ENCODE measurements around the gene FGF1.

The FGF1 gene

DNA sequence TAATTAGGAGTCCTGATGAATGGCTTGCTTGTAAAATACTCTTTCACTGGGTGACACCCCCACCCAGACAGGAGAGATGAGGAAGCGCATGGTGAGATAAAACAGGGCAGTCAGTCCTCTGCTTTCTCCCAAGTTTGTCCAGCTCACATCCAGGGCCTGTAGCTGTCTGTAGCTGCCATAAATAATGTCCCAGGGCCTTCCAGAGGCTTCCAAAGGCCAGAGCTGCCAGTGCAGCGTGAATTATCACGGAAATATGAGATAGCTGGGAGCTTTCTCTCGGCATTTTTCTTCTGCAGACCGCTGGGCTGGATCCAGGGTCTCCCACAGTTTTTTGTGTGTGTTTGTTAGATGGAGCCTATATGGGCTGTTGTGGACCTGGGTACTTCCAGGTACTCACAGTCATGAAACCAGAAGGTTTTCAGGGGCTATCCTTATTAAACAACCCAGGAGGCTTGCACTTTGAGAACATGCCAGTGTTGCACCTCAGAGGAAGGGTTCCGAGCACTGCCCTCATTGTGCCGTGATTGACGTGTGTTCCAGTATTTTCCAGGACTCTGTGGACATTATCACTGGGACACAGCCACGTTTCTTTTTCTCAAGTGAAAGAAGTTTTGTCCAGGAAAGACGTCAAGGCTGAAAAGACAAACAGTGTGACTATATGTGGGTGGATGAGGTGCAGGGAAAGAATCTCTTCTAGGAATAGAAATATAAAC is 117.5 kb downstream of the FGF1 start:
- no peak for DNase-seq

DNA sequence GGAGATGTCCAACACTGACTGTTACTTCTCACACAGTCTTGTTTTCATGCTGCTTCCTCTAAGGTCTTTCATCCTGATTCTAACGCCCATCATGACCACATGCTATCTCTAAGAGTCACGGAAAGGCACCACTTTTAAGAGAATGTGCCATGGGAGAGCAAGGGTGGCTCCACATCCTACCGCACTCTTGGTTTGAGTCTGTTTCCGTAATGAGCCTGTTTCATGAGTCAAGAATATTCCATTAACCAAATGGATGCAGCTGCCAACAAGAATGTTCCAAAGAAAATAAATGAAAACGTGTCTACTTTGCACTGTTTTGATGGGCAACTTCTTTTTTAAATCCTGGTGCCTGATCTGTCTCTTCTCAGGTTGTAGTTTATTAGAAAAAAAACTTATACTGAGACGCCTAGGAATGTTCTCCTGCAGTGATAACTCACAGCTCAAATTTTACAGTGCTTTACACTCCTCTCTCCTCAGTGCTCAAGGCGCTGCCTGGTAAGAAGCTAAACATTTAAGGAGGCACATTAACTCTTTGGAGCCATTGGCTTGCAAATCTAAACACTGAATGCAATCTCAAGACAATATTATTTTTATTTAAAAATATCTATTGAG is 124.3 kb downstream of the FGF1 start:
- no peak for DNase-seq

DNA sequence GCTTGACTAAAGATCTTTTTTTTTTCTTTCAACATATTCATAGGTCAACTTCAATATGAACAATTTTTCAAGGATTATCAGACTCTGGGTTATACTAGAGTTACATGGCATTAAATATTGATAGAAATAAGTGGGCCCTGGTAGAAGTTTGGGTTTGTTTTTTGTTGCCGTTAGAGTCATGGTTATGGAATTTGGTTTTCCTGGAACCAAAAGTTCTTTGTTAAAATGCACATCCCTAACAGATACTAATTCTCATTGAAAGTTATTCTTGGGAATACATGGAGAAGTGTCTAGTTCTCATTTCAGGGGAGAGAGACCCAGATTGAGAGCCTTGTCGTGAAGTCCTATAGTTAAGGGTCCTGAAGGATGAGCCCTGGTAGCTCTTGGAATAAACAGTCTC is 124.9 kb downstream of the FGF1 start:
- DNase-seq, result no peak

DNA sequence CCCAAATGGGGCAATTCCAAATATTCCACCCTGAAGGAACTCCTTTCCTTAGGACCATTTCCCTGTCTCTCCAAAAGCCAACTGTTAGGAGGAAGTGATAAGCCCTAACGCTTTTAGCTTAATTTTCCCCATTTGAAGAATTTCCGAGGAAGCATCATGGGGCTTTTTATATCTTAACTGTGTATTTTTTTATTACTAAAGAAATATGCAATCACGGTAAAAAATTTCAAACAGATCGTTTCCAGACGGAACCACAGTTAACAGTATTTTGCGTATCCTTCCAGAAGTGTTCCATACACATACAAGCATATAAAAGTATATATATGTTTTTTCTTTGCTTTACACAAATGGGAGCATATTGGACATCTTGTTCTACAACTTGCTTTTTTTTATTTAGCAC is 133.8 kb downstream of the FGF1 start:
- DNase-seq, result no peak

DNA sequence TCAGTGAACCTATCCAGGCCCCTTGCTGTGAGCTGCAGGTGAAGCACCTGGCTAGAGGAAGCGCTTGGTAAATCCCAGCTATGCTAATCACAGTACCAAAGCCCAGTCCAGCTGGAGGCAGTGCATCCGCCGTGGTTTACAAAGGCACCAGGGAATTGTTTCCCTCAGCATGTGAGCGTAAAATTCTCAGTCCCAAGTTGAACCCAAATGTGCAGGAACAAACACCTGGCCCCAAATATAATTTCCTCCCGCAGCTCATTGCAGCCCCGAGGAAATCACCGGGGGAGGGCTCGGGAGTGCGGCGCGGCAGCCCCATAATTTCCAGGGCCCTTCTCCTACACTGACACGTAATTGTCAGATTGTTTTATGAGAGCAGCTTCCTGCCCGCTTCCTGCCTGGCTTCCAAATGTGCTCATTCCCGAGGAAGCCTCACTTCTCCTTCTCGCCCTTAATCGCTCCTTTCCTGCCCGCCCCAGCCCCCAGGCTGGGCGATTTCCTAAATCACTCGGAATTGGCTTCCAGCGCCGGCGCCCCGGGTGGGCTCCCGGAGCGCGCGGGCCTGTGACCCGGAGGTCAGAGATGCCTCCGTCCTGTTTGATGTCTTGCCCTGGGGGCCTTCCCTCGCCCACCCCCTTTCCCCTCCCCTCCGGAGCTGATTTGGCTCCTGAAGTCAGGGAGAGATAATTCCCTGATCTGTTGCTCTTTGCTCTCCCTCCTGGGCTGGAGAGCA is 134.4 kb downstream of the FGF1 start:
- DNase-seq, result peak; percentile 40

DNA sequence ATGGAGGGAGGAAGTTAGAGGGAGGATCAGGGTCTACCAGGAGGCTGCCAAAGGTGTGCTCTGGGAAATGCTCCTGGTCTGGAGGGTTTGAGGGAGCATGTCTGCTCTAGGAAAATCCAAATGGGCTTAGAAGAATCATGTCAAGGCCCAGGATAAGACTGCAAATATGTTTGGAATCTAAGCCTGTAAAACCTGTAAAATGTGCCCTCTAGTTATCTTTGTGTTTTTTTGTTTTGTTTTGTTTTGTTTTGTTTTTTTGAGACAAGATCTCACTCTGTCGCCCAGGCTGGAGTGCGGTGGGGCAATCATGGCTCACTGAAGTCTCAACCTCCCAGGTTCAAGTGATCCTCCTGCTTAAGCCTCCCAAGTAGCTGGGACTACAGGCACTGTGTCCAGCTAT is 135.4 kb downstream of the FGF1 start:
- no peak for DNase-seq

DNA sequence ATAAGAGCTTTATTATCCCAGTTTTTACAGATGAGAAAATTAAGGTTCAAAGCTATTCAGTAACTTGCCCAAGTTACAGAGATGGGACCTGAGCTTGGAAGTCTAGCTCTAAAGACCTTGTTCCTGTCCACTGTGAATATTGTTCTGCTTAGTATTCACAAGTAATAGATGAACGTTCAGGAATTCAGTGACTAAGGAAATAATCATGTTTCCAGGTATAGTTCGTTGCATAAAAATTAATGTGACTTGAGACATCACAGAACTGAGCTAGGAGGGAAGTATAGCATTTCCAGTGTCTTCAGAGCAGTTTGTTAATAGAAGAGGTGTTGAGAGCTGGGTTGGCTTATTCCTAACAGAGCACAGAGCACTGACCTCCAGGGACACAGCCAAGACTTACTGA is 136.1 kb downstream of the FGF1 start:
- DNase-seq, result no peak

DNA sequence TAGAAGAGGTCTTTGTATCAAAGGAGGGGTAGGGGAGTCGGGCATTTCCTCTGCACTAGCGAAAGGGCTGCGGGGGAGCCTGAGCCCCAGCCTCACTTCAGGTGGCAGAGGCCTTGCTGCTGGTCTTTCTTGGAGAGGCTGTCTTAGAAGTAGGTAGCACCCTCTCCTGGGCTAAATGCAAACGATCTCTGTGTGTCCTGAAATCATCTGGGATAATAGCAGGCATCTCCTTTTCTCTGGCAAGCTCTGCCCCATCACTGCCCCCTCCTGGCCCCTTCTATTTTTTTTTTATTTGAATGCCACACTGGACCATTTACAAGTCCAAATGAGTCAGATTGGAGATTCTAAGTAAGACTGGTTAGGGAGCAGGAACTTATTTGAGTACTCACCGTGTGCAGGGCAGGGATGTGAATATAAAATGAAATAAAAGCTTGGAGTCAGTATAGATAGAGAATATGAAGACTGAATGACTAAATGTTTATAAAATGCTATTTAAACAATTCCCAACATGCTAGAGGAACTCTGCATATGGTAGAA is 137.1 kb downstream of the FGF1 start:
- peak; percentile 49 for DNase-seq

DNA sequence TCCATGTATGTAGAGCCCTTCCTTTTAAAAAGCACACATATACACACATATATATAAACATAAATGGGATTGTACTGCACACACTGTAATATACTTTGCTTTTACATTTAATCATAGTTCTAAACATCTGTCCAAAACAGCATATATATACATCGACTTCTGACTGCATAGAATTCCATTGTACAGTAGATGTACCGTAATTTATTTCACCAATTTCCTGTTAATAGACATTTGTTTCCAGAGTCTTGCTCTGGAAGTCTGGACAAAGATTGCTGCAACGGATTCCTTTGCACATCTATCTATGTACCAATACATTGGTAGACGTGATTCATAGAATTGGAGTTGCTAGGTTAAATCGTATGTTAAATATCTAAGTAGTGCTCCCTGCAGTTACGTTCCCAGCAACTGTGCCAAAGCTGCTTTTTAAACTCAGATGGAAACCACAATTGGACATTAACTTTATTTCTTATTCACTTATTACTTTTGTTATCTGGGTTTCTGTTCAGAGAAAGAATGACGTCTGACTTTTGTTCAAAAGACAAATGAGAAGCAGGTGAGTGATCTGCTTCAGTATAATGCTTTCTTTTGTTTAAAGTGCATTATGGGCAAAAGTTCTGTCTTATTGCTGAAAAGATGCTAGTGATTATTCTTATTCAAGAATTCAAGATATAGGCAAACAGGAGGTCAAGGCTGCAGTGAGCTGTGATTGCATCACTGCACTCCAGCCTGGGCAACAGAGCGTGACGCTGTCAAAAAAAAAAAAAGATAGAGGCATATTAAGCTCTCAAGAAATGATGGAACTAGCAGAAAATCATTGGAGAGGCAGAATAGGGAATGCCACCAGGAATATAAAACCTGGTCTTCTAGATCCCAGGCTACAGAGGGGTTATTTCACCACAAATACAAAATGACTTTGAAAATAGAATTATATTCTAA is 138.2 kb downstream of the FGF1 start:
- DNase-seq, result no peak

DNA sequence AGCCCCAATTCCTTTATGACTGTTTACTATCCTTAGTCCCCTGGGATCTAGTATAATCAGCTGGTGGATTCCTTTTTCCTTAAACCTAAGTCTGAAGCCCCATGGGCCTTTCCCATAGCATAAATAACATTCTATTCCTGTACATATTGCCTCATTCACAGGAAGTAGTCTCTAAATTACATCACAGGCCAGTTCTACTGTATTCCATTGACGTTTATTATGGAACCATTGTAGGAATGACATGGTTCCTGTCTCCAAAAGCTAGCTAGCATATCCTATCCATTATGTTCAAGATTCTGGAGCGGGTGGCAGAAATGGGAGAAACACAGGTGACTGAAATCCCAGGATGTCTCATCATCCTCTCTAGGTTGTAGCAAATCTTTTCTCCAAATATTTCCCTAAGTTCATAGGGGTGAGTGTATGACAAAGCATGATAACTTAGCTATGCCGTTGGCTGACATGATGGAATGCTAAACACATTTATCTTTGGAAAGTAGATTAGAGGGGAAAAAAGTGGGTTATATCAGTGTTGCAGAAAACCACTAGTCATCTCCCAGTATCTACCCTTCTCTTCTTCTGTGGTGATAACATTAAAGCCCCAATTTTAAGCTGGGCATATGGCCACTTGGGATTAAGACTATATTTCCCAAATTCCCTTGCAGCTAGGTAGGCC is 140.1 kb downstream of the FGF1 start:
- no peak for DNase-seq

DNA sequence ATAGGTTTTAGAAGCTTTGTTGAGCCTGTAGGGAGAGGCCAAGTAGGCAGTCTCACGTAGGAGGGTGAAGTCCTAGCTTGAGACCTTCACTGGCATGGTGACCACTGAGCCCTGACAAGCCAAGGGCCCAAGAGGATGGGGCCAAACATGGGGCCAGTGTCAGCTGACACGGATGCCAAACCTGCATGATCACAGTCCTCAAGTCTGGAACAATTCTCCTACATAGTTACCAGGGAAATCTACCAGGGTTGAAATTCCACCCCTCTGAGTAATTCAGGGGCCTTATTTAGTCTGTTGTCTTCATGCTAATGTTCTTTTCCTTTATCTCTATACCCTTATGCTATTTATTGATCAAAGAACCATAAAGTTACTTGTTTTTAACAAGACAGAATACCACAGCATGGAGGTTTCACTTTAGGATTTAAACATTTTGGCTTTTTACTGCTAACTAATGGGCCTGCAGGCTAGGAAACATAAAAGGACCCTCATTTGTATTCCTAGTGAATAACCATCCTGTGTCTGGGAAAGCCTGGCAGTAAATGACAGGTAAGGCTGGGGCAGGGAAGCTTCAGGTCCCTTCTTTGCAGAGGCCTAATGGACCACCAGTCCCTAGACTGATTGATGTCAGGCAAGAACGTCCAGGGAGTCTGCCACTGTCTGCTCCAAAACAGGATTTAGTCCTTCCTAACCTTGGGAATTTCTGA is 140.8 kb downstream of the FGF1 start:
- DNase-seq, result no peak

DNA sequence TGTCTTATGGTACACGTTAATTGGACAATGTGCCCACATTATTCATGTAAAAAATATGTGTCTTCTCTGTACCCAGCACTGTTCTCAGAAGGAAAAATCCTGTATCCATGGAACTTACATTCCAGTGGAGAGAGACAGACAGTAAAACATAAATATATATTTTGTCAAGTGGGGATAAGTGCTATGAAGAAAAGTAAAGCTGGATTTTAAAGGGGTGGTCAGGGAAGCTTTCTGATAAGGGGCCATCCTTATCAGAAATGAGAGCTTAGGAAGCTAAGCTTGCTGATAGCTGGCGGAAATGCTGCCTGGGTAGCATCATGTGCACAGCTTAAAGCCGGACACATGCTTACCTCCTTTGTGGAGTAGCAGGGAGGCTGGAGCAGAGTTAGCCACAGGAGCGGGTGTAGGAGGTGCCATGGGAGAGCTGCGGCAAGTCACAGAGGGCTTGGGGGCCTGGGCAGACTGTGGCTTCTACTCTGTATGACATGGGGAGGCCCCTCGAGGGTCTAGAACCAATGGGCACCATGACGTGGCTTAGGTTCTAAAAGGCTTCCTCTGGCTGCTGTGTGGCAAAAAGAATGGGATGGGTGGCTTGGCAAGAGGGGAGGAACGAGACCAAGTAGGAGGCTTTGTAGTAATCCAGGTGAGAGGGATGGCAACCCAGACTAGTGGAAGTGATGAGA is 141.7 kb downstream of the FGF1 start:
- DNase-seq, result no peak

DNA sequence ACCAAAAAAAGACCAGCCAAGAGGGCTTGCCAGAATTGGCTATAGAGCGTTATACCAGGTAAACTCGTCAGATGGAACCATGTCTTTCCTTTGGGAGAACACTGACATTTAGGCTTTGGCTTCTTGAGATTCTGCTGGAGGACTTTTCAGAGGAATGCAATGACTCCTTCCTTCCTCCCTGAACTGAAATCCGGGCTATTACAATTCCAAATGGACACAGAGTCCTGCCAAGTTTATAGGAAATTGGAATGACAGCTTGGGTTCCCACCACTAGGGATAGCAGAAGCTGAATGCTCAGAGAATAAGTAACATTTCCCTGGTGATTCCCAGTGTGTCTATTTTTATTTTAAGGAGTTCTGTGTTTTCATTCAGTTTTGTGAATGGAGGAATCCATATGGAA is 143.0 kb downstream of the FGF1 start:
- no peak for DNase-seq

Data from NCI-H774 (cell line).